RWPE2 (cell line): ENCODE data around the gene KRT20.

Source experiments
- ATAC-seq: fragments of 200-7000 bp; cut with Tn5 transposase; 3 replicates; pipeline ENCODE4 v1.9.1; 2021; ENCODE audit warnings: low read depth
- DNase-seq: peaks from one replicate; pipeline ENCODE4 v3.0.0-alpha.2; 2020; ENCODE audit warnings: low spot score
- H3K27ac ChIP-seq: fragments of 450-650 bp; 2 replicates; pipeline ENCODE4 v1.5.1; 2017; ENCODE audit warnings: mild to moderate bottlenecking; ENCODE audit not compliant: poor library complexity, severe bottlenecking
- H3K27me3 ChIP-seq: fragments of 250-450 bp; sonication (Bioruptor Pico); 2 replicates; pipeline ENCODE4 v1.5.1; 2021; ENCODE audit warnings: mild to moderate bottlenecking, moderate library complexity; ENCODE audit not compliant: insufficient read depth, poor library complexity, severe bottlenecking
- H3K36me3 ChIP-seq: fragments of 250-450 bp; sonication (Bioruptor Pico); 2 replicates; pipeline ENCODE4 v1.5.1; 2020; ENCODE audit warnings: low read depth, mild to moderate bottlenecking, moderate library complexity
- H3K4me1 ChIP-seq: fragments of 250-450 bp; sonication (Bioruptor Pico); 2 replicates; pipeline ENCODE4 v1.5.1; 2021; ENCODE audit warnings: mild to moderate bottlenecking, moderate library complexity; ENCODE audit not compliant: insufficient read depth, poor library complexity, severe bottlenecking
- H3K4me3 ChIP-seq: fragments of 250-450 bp; sonication (Bioruptor Pico); 2 replicates; pipeline ENCODE4 v1.5.1; 2021; ENCODE audit warnings: mild to moderate bottlenecking, moderate library complexity; ENCODE audit not compliant: severe bottlenecking
- H3K9me3 ChIP-seq: fragments of 250-450 bp; sonication (Bioruptor Pico); 2 replicates; pipeline ENCODE4 v1.5.1; 2021; ENCODE audit warnings: mild to moderate bottlenecking, moderate library complexity; ENCODE audit not compliant: severe bottlenecking
- CTCF ChIP-seq: fragments of 450-650 bp; IDR thresholded peaks from one replicate; pipeline ENCODE4 v1.5.1; 2017; ENCODE audit warnings: mild to moderate bottlenecking, moderate library complexity; ENCODE audit not compliant: poor library complexity, severe bottlenecking

Gene KRT20

GRCh38 chr17:40909351-40909750 is 24.3 kb upstream of the KRT20 start:
- Histone ChIP-seq H3K4me1 (peaks cover 29% of the 10 kb centered on the region), H3K4me3 (no peak overlapping the region), H3K36me3 (no peaks in the 10 kb centered on the region), H3K27ac (peak overlapping the region; percentile 96), H3K9me3 (no peaks in the 10 kb centered on the region), H3K27me3 (no peaks in the 10 kb centered on the region)
- DNase-seq (peak; percentile 88), ATAC-seq (peak; percentile 79)
- peak; percentile 95 for TF ChIP-seq CTCF

GRCh38 chr17:40906613-40907012 is 21.6 kb upstream of the KRT20 start:
- Histone ChIP-seq H3K4me1 (peaks cover 45% of the 10 kb centered on the region), H3K27ac (no peak overlapping the region), H3K36me3 (no peaks in the 10 kb centered on the region), H3K9me3 (no peaks in the 10 kb centered on the region), H3K27me3 (no peaks in the 10 kb centered on the region), H3K4me3 (no peak overlapping the region)
- TF ChIP-seq CTCF: no peak
- DNase-seq (no peak), ATAC-seq (no peak)

- TF ChIP-seq CTCF: no peak
- no peaks in the 10 kb centered on the region for H3K27me3 ChIP-seq
- H3K9me3 ChIP-seq: no peaks in the 10 kb centered on the region
- H3K36me3 ChIP-seq: no peaks in the 10 kb centered on the region
- H3K27ac ChIP-seq: no peak overlapping the region
- H3K4me3 ChIP-seq: no peak overlapping the region
- DNase-seq (no peak), ATAC-seq (no peak)
- H3K4me1 ChIP-seq: peaks cover 38% of the 10 kb centered on the region
Measured at GRCh38 chr17:40905370-40905769, 20.3 kb upstream of the KRT20 start.

GRCh38 chr17:40903129-40903847 is 18.2 kb upstream of the KRT20 start:
- Histone ChIP-seq H3K27ac (peak overlapping the region; percentile 72), H3K4me3 (no peak overlapping the region), H3K9me3 (no peaks in the 10 kb centered on the region), H3K27me3 (no peaks in the 10 kb centered on the region), H3K4me1 (peaks cover 28% of the 10 kb centered on the region), H3K36me3 (no peaks in the 10 kb centered on the region)
- no peak for TF ChIP-seq CTCF
- peak; percentile 88 for ATAC-seq
- DNase-seq: peak; percentile 66

- Histone ChIP-seq H3K4me1 (peaks cover 28% of the 10 kb centered on the region), H3K36me3 (no peaks in the 10 kb centered on the region), H3K4me3 (no peak overlapping the region), H3K9me3 (no peaks in the 10 kb centered on the region), H3K27me3 (no peaks in the 10 kb centered on the region), H3K27ac (peak overlapping the region; percentile 72)
- ATAC-seq (peak; percentile 2; the same call in 1 of the 3 replicates), DNase-seq (no peak)
- TF ChIP-seq CTCF: no peak
Measured at GRCh38 chr17:40902498-40902897, 17.5 kb upstream of the KRT20 start.
